CD4-positive, alpha-beta T cell (primary cell): Measurements from ENCODE around the gene BARHL2. TPM values are rescaled to one million over a fixed set of nuclear protein-coding genes. Genes with fewer than 3 reads are reported as not detected.

Experiments
- ATAC-seq: fragments of 200-7000 bp; cut with Tn5 transposase; one replicate; pipeline ENCODE4 v1.10.0; 2022; ENCODE audit warnings: mild to moderate bottlenecking; ENCODE audit not compliant: poor library complexity
- CTCF ChIA-PET: fragments of 350-600 bp; sonication (Branson Sonifier 250); formaldehyde crosslinking; loops from one replicate; lab custom pipeline; 2021; ENCODE audit warnings: antibody characterized with exemption, inconsistent platforms; lab: Charles Lee
- POLR2A ChIA-PET: fragments of 350-600 bp; sonication (Branson Sonifier 250); formaldehyde crosslinking; loops from one replicate; lab custom pipeline; 2021; ENCODE audit warnings: antibody characterized with exemption, inconsistent platforms; lab: Charles Lee
- DNase-seq, 14 experiments: peaks; one replicate each; pipeline ENCODE4 v3.0.0-alpha.2; 2013 to 2020; ENCODE audit warnings: mixed read lengths in 2 of 14
- H3K27ac ChIP-seq, 2 donors: one replicate each; pipeline versions ENCODE4 v1.5.1 to v1.7.0; 2013; ENCODE audit warnings: low read length in 2 of 2, low read depth in 1 of 2, mild to moderate bottlenecking in 1 of 2
- H3K27me3 ChIP-seq, 2 experiments: 1 replicate in 1 of 2; 2 replicates in 1 of 2; pipeline versions ENCODE4 v1.6.1 to v1.7.0; 2013; ENCODE audit warnings: low read length in 2 of 2, control low read depth in 1 of 2, mild to moderate bottlenecking in 1 of 2, moderate library complexity in 1 of 2; ENCODE audit not compliant: insufficient read depth in 2 of 2, control insufficient read depth in 1 of 2
- H3K36me3 ChIP-seq: one replicate; pipeline ENCODE4 v1.6.1; 2013; ENCODE audit warnings: low read length, control low read depth; ENCODE audit not compliant: insufficient read depth
- H3K4me1 ChIP-seq: one replicate; pipeline ENCODE4 v1.6.1; 2013; ENCODE audit warnings: low read length, control low read depth; ENCODE audit not compliant: insufficient read depth
- H3K4me3 ChIP-seq: one replicate; pipeline ENCODE4 v1.5.1; 2013; ENCODE audit warnings: mild to moderate bottlenecking, low read length, moderate library complexity
- H3K9me3 ChIP-seq, 2 experiments: 1 replicate in 1 of 2; 2 replicates in 1 of 2; pipeline versions ENCODE4 v1.6.1 to v1.7.0; 2013; ENCODE audit warnings: low read length in 2 of 2, mild to moderate bottlenecking in 2 of 2, control low read depth in 1 of 2, moderate library complexity in 1 of 2; ENCODE audit not compliant: control insufficient read depth in 1 of 2, insufficient read depth in 1 of 2
- H3K27ac Mint-ChIP-seq: one replicate; pipeline ENCODE4 v1.8.0; 2020; ENCODE audit warnings: mixed read lengths
- H3K27me3 Mint-ChIP-seq: one replicate; pipeline ENCODE4 v1.8.0; 2021; ENCODE audit warnings: mixed read lengths
- H3K36me3 Mint-ChIP-seq: one replicate; pipeline ENCODE4 v1.8.0; 2021; ENCODE audit warnings: low read depth, mixed read lengths
- H3K4me1 Mint-ChIP-seq: one replicate; pipeline ENCODE4 v1.8.0; 2021; ENCODE audit warnings: low read depth, mixed read lengths
- H3K4me3 Mint-ChIP-seq: one replicate; pipeline ENCODE4 v1.8.0; 2020; ENCODE audit warnings: mild to moderate bottlenecking, mixed read lengths
- H3K9me3 Mint-ChIP-seq: one replicate; pipeline ENCODE4 v1.8.0; 2020; ENCODE audit warnings: mixed read lengths
- intact Hi-C, 2 experiments: fragments of 100-400 bp; cut with DNase I in 1 of 2; cut with micrococcal nuclease in 1 of 2; formaldehyde crosslinking; loops; one replicate each; pipeline versions ENCODE4 v1.15.1 to v1.9.0; 2023 to 2025; cut with DNase I, micrococcal nuclease
- total RNA-seq, 174 experiments: library from RNA in 2 of 174; stranded (reverse) in 2 of 174; gene quantifications; one replicate each; pipeline ENCODE4 v1.2.3 and lab custom pipeline; 2021 to 2026
- TF ChIP-seq, protein P1 (sequence below): fragments of 200-600 bp; IDR thresholded peaks from one replicate; pipeline ENCODE4 v1.8.0; 2022; ENCODE audit warnings: antibody characterized with exemption, mild to moderate bottlenecking

The BARHL2 gene
- total RNA-seq, 2 experiments from 2014 or later, result not detected

DNA sequence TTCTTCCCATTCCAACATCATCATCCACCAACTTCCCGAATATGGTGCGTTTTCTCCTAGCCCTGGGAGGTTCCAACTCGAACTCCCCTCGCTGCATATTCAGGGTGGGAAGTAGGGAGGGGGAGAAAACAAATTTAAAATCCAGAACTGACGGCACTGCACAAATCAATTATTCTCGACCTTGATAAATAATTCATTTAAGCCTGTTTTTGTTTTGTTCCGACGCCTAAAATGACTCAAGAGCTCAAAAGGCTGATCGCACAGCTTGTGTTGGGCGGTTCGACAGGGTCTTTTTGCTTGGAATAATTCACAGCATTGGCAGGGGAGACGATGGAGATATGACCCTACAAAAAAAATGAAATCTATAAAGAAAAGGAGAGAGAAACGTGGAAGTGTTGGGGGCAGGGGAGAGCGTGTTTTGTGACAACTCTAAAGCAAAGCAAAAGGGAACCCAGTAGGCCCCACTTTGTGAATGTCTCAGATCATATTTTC, 3.1 kb upstream of the BARHL2 start:
- Mint-ChIP-seq H3K4me3 (no peak overlapping the region), H3K27ac (no peak overlapping the region), H3K9me3 (peaks cover 8% of the 10 kb centered on the region), H3K4me1 (peaks cover 43% of the 10 kb centered on the region), H3K36me3 (peaks cover 15% of the 10 kb centered on the region), H3K27me3 (peaks cover 92% of the 10 kb centered on the region)
- peaks cover 86 to 95% of the 10 kb centered on the region in 2 experiments for H3K27me3 ChIP-seq
- POLR2A ChIA-PET, result interaction anchor here (0.7 to 1.5 kb wide), 2 partner anchors 10 to 24 kb away, joined by 3 read pairs; no protein-coding TSS in a partner anchor
- TF ChIP-seq, protein P1, sequence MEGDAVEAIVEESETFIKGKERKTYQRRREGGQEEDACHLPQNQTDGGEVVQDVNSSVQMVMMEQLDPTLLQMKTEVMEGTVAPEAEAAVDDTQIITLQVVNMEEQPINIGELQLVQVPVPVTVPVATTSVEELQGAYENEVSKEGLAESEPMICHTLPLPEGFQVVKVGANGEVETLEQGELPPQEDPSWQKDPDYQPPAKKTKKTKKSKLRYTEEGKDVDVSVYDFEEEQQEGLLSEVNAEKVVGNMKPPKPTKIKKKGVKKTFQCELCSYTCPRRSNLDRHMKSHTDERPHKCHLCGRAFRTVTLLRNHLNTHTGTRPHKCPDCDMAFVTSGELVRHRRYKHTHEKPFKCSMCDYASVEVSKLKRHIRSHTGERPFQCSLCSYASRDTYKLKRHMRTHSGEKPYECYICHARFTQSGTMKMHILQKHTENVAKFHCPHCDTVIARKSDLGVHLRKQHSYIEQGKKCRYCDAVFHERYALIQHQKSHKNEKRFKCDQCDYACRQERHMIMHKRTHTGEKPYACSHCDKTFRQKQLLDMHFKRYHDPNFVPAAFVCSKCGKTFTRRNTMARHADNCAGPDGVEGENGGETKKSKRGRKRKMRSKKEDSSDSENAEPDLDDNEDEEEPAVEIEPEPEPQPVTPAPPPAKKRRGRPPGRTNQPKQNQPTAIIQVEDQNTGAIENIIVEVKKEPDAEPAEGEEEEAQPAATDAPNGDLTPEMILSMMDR, result no peak
- CTCF ChIA-PET, result no interaction called here
- DNase-seq, result no peak
- intact Hi-C loops, result loop anchor here (2.0 to 10.0 kb wide), 3 partner anchors 115 to 245 kb away; no protein-coding TSS in a partner anchor
- ATAC-seq, result no peak
- peaks cover 47% of the 10 kb centered on the region for H3K4me1 ChIP-seq
- no peaks in the 10 kb centered on the region for H3K36me3 ChIP-seq
- H3K27ac ChIP-seq, result no peak overlapping the region
- H3K9me3 ChIP-seq, result peaks cover 35 to 63% of the 10 kb centered on the region in 2 experiments
- no peak overlapping the region for H3K4me3 ChIP-seq

DNA sequence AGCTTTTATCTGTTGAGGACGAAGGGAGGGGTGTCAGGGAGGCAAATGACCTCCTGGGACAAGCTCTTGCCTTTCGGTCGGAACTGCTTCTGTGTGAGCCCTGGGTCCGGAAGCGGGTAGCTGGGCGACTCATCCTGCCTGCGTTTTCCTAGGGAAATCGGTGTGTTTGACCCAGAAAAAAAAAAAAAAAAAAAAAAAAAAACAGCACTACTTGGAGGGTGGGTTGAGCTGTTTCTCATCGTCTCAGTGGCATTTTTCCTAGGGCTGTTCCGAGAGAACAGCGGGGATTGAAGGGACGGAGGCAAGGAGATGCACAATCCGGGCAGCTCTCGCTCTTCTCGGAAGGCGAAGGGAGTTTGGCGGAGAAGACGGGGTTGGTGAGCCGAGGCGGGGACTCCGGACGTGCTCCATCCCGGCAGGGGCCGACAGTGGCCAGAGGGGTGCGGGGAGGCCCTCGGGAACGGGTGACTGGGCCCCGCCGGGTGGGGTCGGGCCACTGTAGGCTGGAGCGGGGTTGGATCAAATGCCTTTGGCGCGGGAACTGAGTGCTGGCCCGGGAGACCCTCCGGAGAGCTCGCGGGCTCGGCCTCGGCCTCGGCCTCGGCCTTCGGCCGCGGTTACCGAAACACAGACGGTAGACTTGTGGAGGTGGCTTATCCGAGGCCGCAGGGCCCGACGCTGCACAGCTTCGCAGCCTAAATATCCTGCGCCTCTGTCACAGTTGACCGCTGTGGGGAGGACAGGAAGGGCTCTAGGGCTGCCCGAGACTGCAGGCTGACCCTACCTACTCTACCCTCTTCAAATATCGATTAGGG, 2.4 kb upstream of the BARHL2 start:
- ChIA-PET CTCF (no interaction called here), POLR2A (interaction anchor here (0.6 to 1.5 kb wide), 3 partner anchors 10 to 139 kb away, joined by 3 read pairs; no protein-coding TSS in a partner anchor)

More for the DNA sequence above, 2.4 kb upstream of the BARHL2 start:
- Mint-ChIP-seq H3K27me3 (peaks cover 92% of the 10 kb centered on the region), H3K4me1 (peaks cover 41% of the 10 kb centered on the region), H3K27ac (peak overlapping the region; percentile 22), H3K36me3 (peaks cover 15% of the 10 kb centered on the region), H3K9me3 (peaks cover 8% of the 10 kb centered on the region), H3K4me3 (peak overlapping the region; percentile 22)
- no peaks in the 10 kb centered on the region for H3K36me3 ChIP-seq
- intact Hi-C loops, result loop anchor here (2.0 to 10.0 kb wide), 3 partner anchors 115 to 245 kb away; no protein-coding TSS in a partner anchor
- H3K27me3 ChIP-seq, result peaks cover 85 to 95% of the 10 kb centered on the region in 2 experiments
- DNase-seq, result no peak
- no peak for ATAC-seq
- H3K27ac ChIP-seq, result no peak overlapping the region
- H3K4me3 ChIP-seq, result no peak overlapping the region
- peaks cover 37 to 57% of the 10 kb centered on the region in 2 experiments for H3K9me3 ChIP-seq
- H3K4me1 ChIP-seq, result peaks cover 41% of the 10 kb centered on the region
- TF ChIP-seq, protein P1, result no peak
